H9 (cell line): ENCODE data around the gene ST6GALNAC3. TPM values are rescaled to one million over a fixed set of nuclear protein-coding genes. Genes with fewer than 3 reads are reported as not detected.

Source experiments
- DNase-seq: peaks from one replicate; pipeline ENCODE4 v3.0.0-alpha.2; 2017
- H2AFZ ChIP-seq: one replicate; pipeline ENCODE4 v1.6.1; 2013; ENCODE audit warnings: mild to moderate bottlenecking, low read length, control low read depth, moderate library complexity
- H2AK5ac ChIP-seq: 2 replicates; pipeline ENCODE4 v1.6.1; 2013; ENCODE audit warnings: low read length, control low read depth, mixed read lengths; ENCODE audit not compliant: insufficient read length
- H2BK120ac ChIP-seq: one replicate; pipeline ENCODE4 v1.6.1; 2013; ENCODE audit warnings: low read depth, mild to moderate bottlenecking, low read length, control low read depth, inconsistent platforms; ENCODE audit not compliant: poor library complexity, severe bottlenecking
- H2BK12ac ChIP-seq: 2 replicates; pipeline ENCODE4 v1.6.1; 2013; ENCODE audit warnings: low read length, control low read depth, mixed read lengths, low read depth; ENCODE audit not compliant: insufficient read length
- H2BK15ac ChIP-seq: 2 replicates; pipeline ENCODE4 v1.6.1; 2013; ENCODE audit warnings: low read depth, low read length, control low read depth
- H2BK20ac ChIP-seq: one replicate; pipeline ENCODE4 v1.6.1; 2013; ENCODE audit warnings: low read depth, mild to moderate bottlenecking, low read length, control low read depth, inconsistent platforms; ENCODE audit not compliant: poor library complexity, severe bottlenecking
- H2BK5ac ChIP-seq: 2 replicates; pipeline ENCODE4 v1.6.1; 2013; ENCODE audit warnings: low read length, control low read depth, mixed read lengths; ENCODE audit not compliant: insufficient read length
- H3K14ac ChIP-seq: 2 replicates; pipeline ENCODE4 v1.6.1; 2013; ENCODE audit warnings: low read length, control low read depth; ENCODE audit not compliant: insufficient read depth
- H3K18ac ChIP-seq: 2 replicates; pipeline ENCODE4 v1.6.1; 2013; ENCODE audit warnings: low read depth, mild to moderate bottlenecking, mixed read lengths, low read length, control low read depth; ENCODE audit not compliant: insufficient read length
- H3K23ac ChIP-seq: 2 replicates; pipeline ENCODE4 v1.6.1; 2013; ENCODE audit warnings: low read length, control low read depth, mixed read lengths, low read depth; ENCODE audit not compliant: insufficient read length
- H3K23me2 ChIP-seq: 2 replicates; pipeline ENCODE4 v1.6.1; 2013; ENCODE audit warnings: low read depth, mild to moderate bottlenecking, mixed read lengths, low read length, control low read depth; ENCODE audit not compliant: insufficient read length, poor library complexity, severe bottlenecking
- H3K27ac ChIP-seq: 2 replicates; pipeline ENCODE4 v1.5.1; 2013; ENCODE audit warnings: low read length, control low read depth, mixed read lengths, low read depth; ENCODE audit not compliant: insufficient read length
- H3K27me3 ChIP-seq: 2 replicates; pipeline ENCODE4 v1.6.1; 2013; ENCODE audit warnings: low read length, control low read depth, inconsistent platforms; ENCODE audit not compliant: insufficient read depth
- H3K4ac ChIP-seq: 2 replicates; pipeline ENCODE4 v1.6.1; 2013; ENCODE audit warnings: low read depth, mild to moderate bottlenecking, control low read depth, inconsistent platforms, low read length, moderate library complexity
- H3K4me1 ChIP-seq: 2 replicates; pipeline ENCODE4 v1.6.1; 2013; ENCODE audit warnings: low read length, control low read depth, inconsistent platforms; ENCODE audit not compliant: insufficient read depth
- H3K4me2 ChIP-seq: 2 replicates; pipeline ENCODE4 v1.6.1; 2013; ENCODE audit warnings: low read length, control low read depth, mixed read lengths; ENCODE audit not compliant: insufficient read length, insufficient read depth
- H3K56ac ChIP-seq: 2 replicates; pipeline ENCODE4 v1.6.1; 2013; ENCODE audit warnings: low read depth, mild to moderate bottlenecking, mixed read lengths, low read length, control low read depth; ENCODE audit not compliant: insufficient read length
- H3K79me1 ChIP-seq: 2 replicates; pipeline ENCODE4 v1.6.1; 2013; ENCODE audit warnings: low read depth, mild to moderate bottlenecking, moderate library complexity, low read length, control low read depth, inconsistent platforms; ENCODE audit not compliant: insufficient read depth, poor library complexity, severe bottlenecking
- H3K79me2 ChIP-seq: 2 replicates; pipeline ENCODE4 v1.6.1; 2013; ENCODE audit warnings: low read length, control low read depth, inconsistent platforms; ENCODE audit not compliant: insufficient read depth
- H3K9ac ChIP-seq: 2 replicates; pipeline ENCODE4 v1.6.1; 2013; ENCODE audit warnings: low read length, control low read depth, mixed read lengths; ENCODE audit not compliant: insufficient read length; ENCODE audit errors: extremely low read depth
- H3K9me3 ChIP-seq: one replicate; pipeline ENCODE4 v1.6.1; 2013; ENCODE audit warnings: low read depth, low read length, inconsistent platforms; ENCODE audit not compliant: control insufficient read depth
- H3T11ph ChIP-seq: one replicate; pipeline ENCODE4 v1.6.1; 2013; ENCODE audit warnings: mild to moderate bottlenecking, low read length, control low read depth, inconsistent platforms
- H4K20me1 ChIP-seq: one replicate; pipeline ENCODE4 v1.6.1; 2013; ENCODE audit not compliant: control insufficient read depth, insufficient read length, insufficient read depth
- H4K5ac ChIP-seq: 2 replicates; pipeline ENCODE4 v1.6.1; 2013; ENCODE audit warnings: low read depth, mild to moderate bottlenecking, mixed read lengths, low read length, control low read depth; ENCODE audit not compliant: insufficient read length
- H4K8ac ChIP-seq: replicated peaks from 2 replicates; pipeline ENCODE4 v1.6.1; 2013; ENCODE audit warnings: low read length, control low read depth, mixed read lengths, low read depth; ENCODE audit not compliant: insufficient read length
- H4K91ac ChIP-seq: 2 replicates; pipeline ENCODE4 v1.6.1; 2013; ENCODE audit warnings: low read depth, mild to moderate bottlenecking, moderate library complexity, mixed read lengths, low read length, control low read depth; ENCODE audit not compliant: insufficient read length
- H3K27ac Mint-ChIP-seq, 3 experiments: 2 replicates in 2 of 3; 3 replicates in 1 of 3; pipeline ENCODE4 v1.8.0; 2020 to 2021; ENCODE audit warnings: mixed read lengths in 3 of 3, mild to moderate bottlenecking in 1 of 3, moderate library complexity in 1 of 3
- H3K27me3 Mint-ChIP-seq: 2 replicates; pipeline ENCODE4 v1.8.0; 2021; ENCODE audit warnings: low read depth, mild to moderate bottlenecking, moderate library complexity, mixed read lengths
- H3K36me3 Mint-ChIP-seq, 3 experiments: 2 replicates in 2 of 3; 3 replicates in 1 of 3; pipeline ENCODE4 v1.8.0; 2020 to 2021; ENCODE audit warnings: low read depth in 3 of 3, mixed read lengths in 3 of 3; ENCODE audit not compliant: insufficient read depth in 1 of 3
- H3K4me1 Mint-ChIP-seq, 2 experiments: 2 replicates each; pipeline ENCODE4 v1.8.0; 2020; ENCODE audit warnings: mixed read lengths in 2 of 2
- H3K4me3 Mint-ChIP-seq, 2 experiments: 2 replicates in 1 of 2; 3 replicates in 1 of 2; pipeline ENCODE4 v1.8.0; 2020 to 2021; ENCODE audit warnings: mild to moderate bottlenecking in 2 of 2, mixed read lengths in 2 of 2, moderate library complexity in 1 of 2
- H3K9me3 Mint-ChIP-seq, 2 experiments: 2 replicates in 1 of 2; 3 replicates in 1 of 2; pipeline ENCODE4 v1.8.0; 2020; ENCODE audit warnings: mild to moderate bottlenecking in 2 of 2, mixed read lengths in 2 of 2, moderate library complexity in 1 of 2
- CTCF ChIP-seq: fragments of 200-600 bp; sonication (generic); conservative IDR thresholded peaks from 3 replicates; pipeline ENCODE4 v1.8.0; 2021; ENCODE audit warnings: antibody characterized with exemption, mild to moderate bottlenecking
- WGBS: extraction: QIAGEN DNeasy Blood & Tissue Kit; methylation state at CpG from one replicate; pipeline ENCODE4 v1.1.7; 2013; ENCODE audit warnings: missing lambda C conversion rate, low lambda C conversion rate, mixed read lengths; ENCODE audit not compliant: insufficient read length; ENCODE audit errors: extremely low coverage; 5-methylcytosine and 5-hydroxymethylcytosine counted together
- total RNA-seq: library from RNA; stranded (reverse); gene quantifications from 2 replicates; pipeline ENCODE4 v1.2.1, GENCODE V29; 2021

The ST6GALNAC3 gene
- total RNA-seq, 1 experiment from 2014 or later, result 11.2 TPM

GRCh38 chr1:76068542-76068941 lies 6.0 kb upstream of the ST6GALNAC3 start:
- no peak overlapping the region for H3K9ac ChIP-seq
- TF ChIP-seq CTCF, result no peak
- H3K9me3 Mint-ChIP-seq, result no peaks in the 10 kb centered on the region
- no peak overlapping the region for H2AK5ac ChIP-seq
- H3K79me1 ChIP-seq, result no peaks in the 10 kb centered on the region
- H4K20me1 ChIP-seq, result no peaks in the 10 kb centered on the region
- no peak overlapping the region for H3K56ac ChIP-seq
- H2BK120ac ChIP-seq, result no peak overlapping the region
- H3K23ac ChIP-seq, result no peak overlapping the region
- H3K79me2 ChIP-seq, result no peaks in the 10 kb centered on the region
- H3K4ac ChIP-seq, result no peak overlapping the region
- H3K27me3 ChIP-seq, result no peaks in the 10 kb centered on the region
- no peak overlapping the region for H2BK20ac ChIP-seq
- H2BK5ac ChIP-seq, result no peak overlapping the region
- no peak overlapping the region for H3K27ac Mint-ChIP-seq
- H3K9me3 ChIP-seq, result no peaks in the 10 kb centered on the region
- peaks cover 9% of the 10 kb centered on the region for H3K27me3 Mint-ChIP-seq
- H2BK12ac ChIP-seq, result no peak overlapping the region
- no CpG with 5 or more reads among the region's 1 CpG for WGBS
- no peaks in the 10 kb centered on the region for H3K23me2 ChIP-seq
- no peak overlapping the region for H2AFZ ChIP-seq
- H3K36me3 Mint-ChIP-seq, result no peaks in the 10 kb centered on the region
- no peak overlapping the region for H3K4me3 Mint-ChIP-seq
- H4K91ac ChIP-seq, result no peak overlapping the region
- no peak overlapping the region for H3K27ac ChIP-seq
- H3K4me2 ChIP-seq, result no peak overlapping the region
- no peak overlapping the region for H3K14ac ChIP-seq
- no peak overlapping the region for H2BK15ac ChIP-seq
- no peak for DNase-seq
- peaks cover 7 to 9% of the 10 kb centered on the region in 2 experiments for H3K4me1 Mint-ChIP-seq
- no peak overlapping the region for H4K8ac ChIP-seq
- no peak overlapping the region for H3T11ph ChIP-seq
- H3K18ac ChIP-seq, result no peak overlapping the region
- H4K5ac ChIP-seq, result no peak overlapping the region
- no peaks in the 10 kb centered on the region for H3K4me1 ChIP-seq
